HG03280 (cell line): ENCODE measurements around the gene TNFRSF6B.

Experiments used
- ATAC-seq: cut with Tn5 transposase; IDR thresholded peaks from one replicate; pipeline ENCODE4 v1.9.1; 2021; ENCODE audit warnings: mild to moderate bottlenecking, moderate library complexity; ENCODE audit not compliant: unreplicated experiment

TNFRSF6B gene

GRCh38 chr20:63682384-63683139 is 13.9 kb upstream of the TNFRSF6B start:
- no peak for ATAC-seq

- ATAC-seq = no peak
These were observed 11.0 kb upstream of the TNFRSF6B start for GRCh38 chr20:63685269-63686026.

- ATAC-seq = no peak
These were observed 10.4 kb upstream of the TNFRSF6B start for GRCh38 chr20:63686094-63686491.

- no peak for ATAC-seq
These were observed 9.7 kb upstream of the TNFRSF6B start for GRCh38 chr20:63686492-63687321.

- ATAC-seq = no peak
These were observed 8.9 kb upstream of the TNFRSF6B start for GRCh38 chr20:63687419-63688178.

GRCh38 chr20:63688228-63689045 is 8.0 kb upstream of the TNFRSF6B start:
- no peak for ATAC-seq

- no peak for ATAC-seq
These were observed 7.1 kb upstream of the TNFRSF6B start for GRCh38 chr20:63689046-63690002.

- ATAC-seq = no peak
These were observed 6.2 kb upstream of the TNFRSF6B start for GRCh38 chr20:63690003-63690897.

GRCh38 chr20:63690898-63691710 is 5.3 kb upstream of the TNFRSF6B start:
- no peak for ATAC-seq

- ATAC-seq = no peak
These were observed 4.6 kb upstream of the TNFRSF6B start for GRCh38 chr20:63691711-63692435.

GRCh38 chr20:63692436-63693082 is 3.9 kb upstream of the TNFRSF6B start:
- ATAC-seq = no peak

GRCh38 chr20:63693083-63693732 is 3.2 kb upstream of the TNFRSF6B start:
- no peak for ATAC-seq

- no peak for ATAC-seq
These were observed 2.5 kb upstream of the TNFRSF6B start for GRCh38 chr20:63693733-63694583.
